Lung (tissue), 12 donors: ENCODE results near the gene CHM. TPM values are rescaled to one million over a fixed set of nuclear protein-coding genes. Genes with fewer than 3 reads are reported as not detected.

Experiments used
- ATAC-seq: fragments of 200-7000 bp; cut with Tn5 transposase; one replicate; pipeline ENCODE4 v1.9.1; 2020; ENCODE audit warnings: moderate number of reproducible peaks; ENCODE audit not compliant: insufficient read depth, low FRiP score
- DNase-seq, 3 donors: peaks; one replicate each; pipeline ENCODE4 v3.0.0-alpha.2; 2013 to 2017
- H3K27ac ChIP-seq, 2 donors: one replicate each; pipeline ENCODE4 v1.5.1; 2013; ENCODE audit warnings: mild to moderate bottlenecking in 2 of 2, moderate library complexity in 2 of 2, control low read depth in 1 of 2, inconsistent platforms in 1 of 2, low read depth in 1 of 2, low read length in 1 of 2
- H3K27me3 ChIP-seq, 3 donors: one replicate each; pipeline ENCODE4 v1.5.1; 2013; ENCODE audit warnings: low read length in 2 of 3; ENCODE audit not compliant: control insufficient read depth in 3 of 3, insufficient read depth in 3 of 3
- H3K36me3 ChIP-seq, 4 donors: one replicate each; pipeline ENCODE4 v1.5.1; 2013; ENCODE audit warnings: low read length in 4 of 4, mild to moderate bottlenecking in 1 of 4, moderate library complexity in 1 of 4; ENCODE audit not compliant: control insufficient read depth in 4 of 4, insufficient read depth in 4 of 4
- H3K4me1 ChIP-seq, 5 donors: one replicate each; pipeline ENCODE4 v1.5.1; 2013; ENCODE audit warnings: low read length in 5 of 5, mild to moderate bottlenecking in 2 of 5, moderate library complexity in 1 of 5; ENCODE audit not compliant: control insufficient read depth in 5 of 5, insufficient read depth in 5 of 5
- H3K4me3 ChIP-seq: one replicate; pipeline ENCODE4 v1.5.1; 2013; ENCODE audit warnings: mild to moderate bottlenecking, control low read depth, moderate library complexity
- H3K9ac ChIP-seq, 2 donors: one replicate each; pipeline ENCODE4 v1.5.1; 2013; ENCODE audit warnings: low read length in 2 of 2, control low read depth in 1 of 2; ENCODE audit not compliant: insufficient read depth in 1 of 2
- H3K9me3 ChIP-seq, 4 donors: one replicate each; pipeline ENCODE4 v1.5.1; 2013; ENCODE audit warnings: low read length in 3 of 4, mild to moderate bottlenecking in 1 of 4, moderate library complexity in 1 of 4; ENCODE audit not compliant: control insufficient read depth in 4 of 4, insufficient read depth in 3 of 4
- CTCF ChIP-seq: IDR thresholded peaks from 2 replicates; pipeline ENCODE4 v1.5.1; 2012; ENCODE audit warnings: mild to moderate bottlenecking; ENCODE audit errors: control extremely low read depth, extremely low read depth
- WGBS, 2 donors: extraction: QIAGEN DNeasy Blood & Tissue Kit; methylation state at CpG; one replicate each; pipeline ENCODE4 v1.1.7; 2013; 5-methylcytosine and 5-hydroxymethylcytosine counted together
- polyA plus RNA-seq, 2 donors: library from polyadenylated mRNA; stranded (reverse); fragments of 200-250 nt; gene quantifications; one replicate each; pipeline ENCODE4 v1.2.1, GENCODE V29; 2013
- total RNA-seq, 2 donors: library from RNA; depleted of rRNA in 1 of 2; stranded (reverse); fragments of >200 nt in 1 of 2; gene quantifications; one replicate each; pipeline ENCODE4 v1.2.1, GENCODE V29; 2014 to 2021
- donor health status: control.
- donor health status: control.
- donor health status: Bipolar disorder and iron deficiency.
- donor health status: healthy.
- donor health status: DM: yes; HTN: yes; CAD: no.

The CHM gene
- total and polyA plus RNA-seq, 4 donors = 9.2 to 44.8 (median 12.0) TPM

GRCh38 chrX:85903692-85904471 is 143.5 kb downstream of the CHM start:
- peaks cover 0 to 2% (median 0%) of the 10 kb centered on the region in 4 donors for H3K36me3 ChIP-seq
- no peak overlapping the region for H3K27ac ChIP-seq
- WGBS, 2 donors = 71 to 89% methylated on average over 5 of the region's 5 CpGs
- H3K9me3 ChIP-seq = no peaks in the 10 kb centered on the region
- H3K9ac ChIP-seq = no peak overlapping the region
- no peak overlapping the region for H3K4me3 ChIP-seq
- H3K27me3 ChIP-seq = peaks cover 0 to 7% (median 0%) of the 10 kb centered on the region in 3 donors
- TF ChIP-seq CTCF = no peak
- DNase-seq = no peak
- H3K4me1 ChIP-seq = no peaks in the 10 kb centered on the region
- no peak for ATAC-seq

DNA sequence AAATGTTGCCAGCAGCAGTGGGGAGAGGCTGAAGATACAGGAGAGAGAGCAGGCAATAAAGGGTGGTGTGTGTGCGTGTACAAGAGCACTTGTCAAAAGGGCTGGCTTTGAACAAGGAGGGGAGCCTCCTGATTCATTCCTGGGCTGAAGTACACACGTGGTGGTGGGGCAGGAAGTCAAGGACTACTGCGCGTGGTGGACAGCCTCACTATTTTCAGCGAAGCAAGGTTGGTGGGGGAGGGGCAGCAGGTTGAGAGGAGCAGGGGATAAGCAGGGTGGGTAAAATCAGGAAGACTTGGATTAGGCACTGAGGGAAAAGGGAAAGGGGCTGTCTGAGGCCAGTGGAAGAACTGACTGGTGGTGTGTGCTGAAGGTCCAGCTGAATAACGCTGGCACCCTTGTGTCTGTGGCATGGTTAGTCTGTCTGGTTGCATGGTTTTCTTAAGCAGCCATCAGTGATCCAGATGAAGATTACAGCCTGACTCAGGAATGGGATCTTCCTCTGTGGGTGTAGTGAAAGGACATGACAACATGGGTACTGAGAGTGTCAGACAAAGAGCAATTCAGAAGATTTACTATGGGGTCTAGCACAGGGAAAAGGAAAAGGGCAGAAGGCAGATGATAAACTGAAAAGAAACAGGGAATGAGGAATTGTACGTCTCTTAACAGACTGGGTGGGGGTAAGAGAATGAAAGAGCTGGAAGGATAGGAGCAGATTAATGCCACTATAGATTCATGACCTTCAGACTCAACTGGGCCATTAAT is 149.8 kb downstream of the CHM start:
- no peak for TF ChIP-seq CTCF
- Histone ChIP-seq H3K4me1 (no peaks in the 10 kb centered on the region), H3K36me3 (peaks cover 0 to 2% (median 0%) of the 10 kb centered on the region in 4 donors), H3K9ac (no peak overlapping the region), H3K4me3 (no peak overlapping the region), H3K27me3 (peaks cover 0 to 3% (median 0%) of the 10 kb centered on the region in 3 donors), H3K27ac (no peak overlapping the region), H3K9me3 (no peaks in the 10 kb centered on the region)
- ATAC-seq (no peak), DNase-seq (peak in 1 of 3 donors; percentile 12)
- 68 to 92% methylated on average over 7 of the region's 7 CpGs for WGBS, 2 donors

DNA sequence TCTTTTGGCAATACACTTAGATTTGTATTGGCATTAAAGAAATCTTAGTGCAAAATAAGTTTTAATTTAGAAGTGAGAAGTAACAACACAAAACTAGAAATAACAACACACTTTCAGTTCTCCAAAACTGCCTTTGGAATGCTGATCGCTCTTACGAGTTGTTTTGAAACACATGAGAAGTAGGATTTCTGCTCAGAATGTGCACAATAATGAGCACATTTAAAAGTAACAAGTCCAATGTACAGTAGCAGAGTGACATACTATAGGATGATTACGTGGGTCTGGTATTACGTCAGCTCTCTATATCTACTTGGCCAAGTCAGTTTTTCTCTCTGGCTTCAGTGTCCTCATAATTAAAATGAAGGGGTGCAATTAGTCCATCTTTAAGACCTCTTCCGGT is 164.8 kb downstream of the CHM start:
- no peak overlapping the region for H3K4me3 ChIP-seq
- no peaks in the 10 kb centered on the region for H3K9me3 ChIP-seq
- H3K27ac ChIP-seq = no peak overlapping the region
- DNase-seq = peak in 1 of 3 donors; percentile 1
- H3K4me1 ChIP-seq = no peaks in the 10 kb centered on the region
- no peak for TF ChIP-seq CTCF
- H3K27me3 ChIP-seq = peaks cover 0 to 2% (median 0%) of the 10 kb centered on the region in 3 donors
- WGBS, 2 donors = 79 to 82% methylated on average over 5 of the region's 5 CpGs
- ATAC-seq = no peak
- H3K36me3 ChIP-seq = no peaks in the 10 kb centered on the region
- H3K9ac ChIP-seq = no peak overlapping the region
